H1 (cell line): ENCODE measurements around the gene VAV2. TPM values are rescaled to one million over a fixed set of nuclear protein-coding genes. Genes with fewer than 3 reads are reported as not detected.

ENCODE experiments used
- ASH2L ChIP-seq: fragments of 200-600, 300-600 bp; sonication (generic); IDR thresholded peaks from one replicate; pipeline ENCODE4 v1.7.1; 2017; ENCODE audit warnings: low read length
- BACH1 ChIP-seq: IDR thresholded peaks from 2 replicates; pipeline ENCODE4 v1.6.1; 2012; ENCODE audit warnings: low read length, improper control_type of control experiment
- CHD7 ChIP-seq: fragments of 300-600 bp; sonication (generic); IDR thresholded peaks from 2 replicates; pipeline ENCODE4 v1.7.1; 2012; ENCODE audit warnings: low read length, moderate library complexity, mild to moderate bottlenecking, inconsistent platforms; ENCODE audit not compliant: insufficient replicate concordance
- GTF2F1 ChIP-seq: IDR thresholded peaks from 2 replicates; pipeline ENCODE4 v1.6.1; 2012; ENCODE audit warnings: low read depth, low read length, improper control_type of control experiment, borderline replicate concordance
- HDAC2 ChIP-seq, 2 experiments: fragments of 300-600 bp in 1 of 2; sonication (generic) in 1 of 2; IDR thresholded peaks; 2 replicates each; pipeline ENCODE4 v1.6.1; 2011 to 2012; ENCODE audit warnings: low read depth in 2 of 2, low read length in 2 of 2, mild to moderate bottlenecking in 2 of 2, moderate library complexity in 2 of 2, borderline replicate concordance in 1 of 2, inconsistent platforms in 1 of 2
- NANOG ChIP-seq: IDR thresholded peaks from 2 replicates; pipeline ENCODE4 v1.6.1; 2011; ENCODE audit warnings: low read length, low read depth, mild to moderate bottlenecking, inconsistent platforms; ENCODE audit not compliant: insufficient read depth, poor library complexity, severe bottlenecking
- SUZ12 ChIP-seq: fragments of 200-600 bp; sonication (generic); IDR thresholded peaks from 2 replicates; pipeline ENCODE4 v1.6.1; 2012; ENCODE audit warnings: mild to moderate bottlenecking, inconsistent platforms, low read length, moderate library complexity, mixed read lengths
- TAF7 ChIP-seq: optimal IDR thresholded peaks from 2 replicates; pipeline ENCODE3; 2011; ENCODE audit warnings: low read depth, mild to moderate bottlenecking, inconsistent platforms, low read length, moderate library complexity, borderline replicate concordance
- polyA plus RNA-seq, 7 experiments: library from polyadenylated mRNA; depleted of rRNA in 3 of 7; stranded (reverse) in 5 of 7; unstranded in 2 of 7; fragments of >200 nt in 5 of 7; fragments of 200-250 nt in 2 of 7; gene quantifications; 1 replicate in 5 of 7; 2 replicates in 1 of 7; 4 replicates in 1 of 7; pipeline versions ENCODE4 v1.2.1 to v1.2.3, GENCODE V29; 2011 to 2013; ENCODE audit warnings: missing spikeins in 2 of 7, mixed read lengths in 2 of 7
- total RNA-seq: library from RNA; stranded (reverse); fragmentation: NEBNext Ultra II Directional; extraction: Animal tissue kit (Norgen Biotek cat#: 25700); gene quantifications from 2 replicates; pipeline ENCODE4 v1.2.1, GENCODE V29; 2021

Gene VAV2
- total and polyA plus RNA-seq, 2 of the 8 experiments (the other 6 are each of a cell fraction or from before 2014, with no cell fraction given), result 13.6 to 37.6 TPM

GRCh38 chr9:133877327-133877726 lies 114.8 kb downstream of the VAV2 start (continued):
- no peak for TF ChIP-seq BACH1
- no peak for TF ChIP-seq TAF7
- no peak for TF ChIP-seq ASH2L
- no peak for TF ChIP-seq GTF2F1
- no peak for TF ChIP-seq HDAC2 (IDR thresholded peaks at IDR 0.05; ENCODE audit: borderline replicate concordance in 1 of 2, low read depth in 2 of 2, low read length in 2 of 2)
- TF ChIP-seq SUZ12, result no peak
- no peak for TF ChIP-seq NANOG
- TF ChIP-seq CHD7, result no peak
